Islet of Langerhans (tissue), 1 donor: ENCODE measurements around the gene TIGAR.

Experiments used
- FAIRE-seq: peaks from one replicate; lab custom pipeline; 2011; peaks lifted over from hg19 to GRCh38; lab: Jason Lieb, UNC

TIGAR gene

GRCh38 chr12:4282892-4283511 lies 38.0 kb upstream of the TIGAR start:
- FAIRE-seq, result no peak

- FAIRE-seq, result no peak
These were observed 37.3 kb upstream of the TIGAR start for GRCh38 chr12:4283512-4284255.

GRCh38 chr12:4284306-4284705 lies 36.7 kb upstream of the TIGAR start:
- FAIRE-seq, result no peak

GRCh38 chr12:4285070-4285469 lies 35.9 kb upstream of the TIGAR start:
- FAIRE-seq, result no peak

- FAIRE-seq, result no peak
These were observed 34.8 kb upstream of the TIGAR start for GRCh38 chr12:4286228-4286627.

- FAIRE-seq, result no peak
These were observed 34.2 kb upstream of the TIGAR start for GRCh38 chr12:4286771-4287317.

- FAIRE-seq, result no peak
These were observed 33.4 kb upstream of the TIGAR start for GRCh38 chr12:4287325-4288211.

GRCh38 chr12:4288296-4289131 lies 32.5 kb upstream of the TIGAR start:
- FAIRE-seq, result no peak

- no peak for FAIRE-seq
These were observed 31.7 kb upstream of the TIGAR start for GRCh38 chr12:4289231-4289878.

GRCh38 chr12:4289998-4290790 lies 30.8 kb upstream of the TIGAR start:
- no peak for FAIRE-seq

- FAIRE-seq, result no peak
These were observed 28.5 kb upstream of the TIGAR start for GRCh38 chr12:4292341-4293073.

GRCh38 chr12:4293299-4293965 lies 27.6 kb upstream of the TIGAR start:
- no peak for FAIRE-seq

GRCh38 chr12:4293966-4294505 lies 27.0 kb upstream of the TIGAR start:
- no peak for FAIRE-seq

GRCh38 chr12:4296751-4297150 lies 24.3 kb upstream of the TIGAR start:
- no peak for FAIRE-seq

- no peak for FAIRE-seq
These were observed 23.4 kb upstream of the TIGAR start for GRCh38 chr12:4297617-4298016.

- no peak for FAIRE-seq
These were observed 20.1 kb upstream of the TIGAR start for GRCh38 chr12:4300883-4301282.

- FAIRE-seq, result no peak
These were observed 19.0 kb upstream of the TIGAR start for GRCh38 chr12:4301932-4302501.

GRCh38 chr12:4302881-4303280 lies 18.1 kb upstream of the TIGAR start:
- FAIRE-seq, result no peak

GRCh38 chr12:4303750-4304149 lies 17.3 kb upstream of the TIGAR start:
- no peak for FAIRE-seq
